ENCODE data around the gene PTPRM. TPM values are rescaled to one million over a fixed set of nuclear protein-coding genes. Genes with fewer than 3 reads are reported as not detected.

Gene PTPRM
- total RNA-seq, 1 donor from 2014 or later: 131 TPM

DNA sequence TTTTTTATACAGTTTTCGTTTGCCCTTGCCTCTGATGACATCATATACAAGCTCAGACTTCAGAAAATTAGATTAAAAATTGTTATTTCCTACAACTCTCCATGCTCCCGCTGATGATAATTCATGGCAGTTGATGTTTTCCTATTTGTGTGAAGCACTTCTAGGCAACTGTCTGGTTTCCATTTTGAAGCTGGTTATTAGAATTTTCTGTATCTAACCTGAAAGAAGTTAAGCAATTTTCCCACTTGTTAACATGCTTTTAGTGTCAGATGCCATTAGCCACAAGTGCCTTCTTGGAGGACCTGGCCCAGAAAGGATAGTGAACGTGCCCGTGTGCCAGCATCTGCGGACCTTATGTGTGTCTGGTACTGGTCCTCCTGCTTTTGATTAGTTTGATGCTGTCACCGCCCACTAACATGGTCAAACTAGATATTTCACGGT is 694.6 kb downstream of the PTPRM start:
- Mint-ChIP-seq H3K36me3 (ENCODE audit: low read depth) (peaks cover 28% of the 10 kb centered on the region), H3K4me1 (ENCODE audit: low read depth) (peaks cover 11% of the 10 kb centered on the region), H3K4me3 (ENCODE audit: unreplicated experiment) (no peak overlapping the region), H3K27me3 (ENCODE audit: low read depth) (no peaks in the 10 kb centered on the region), H3K9me3 (ENCODE audit: low read depth) (no peaks in the 10 kb centered on the region), H3K27ac (ENCODE audit: unreplicated experiment) (no peak overlapping the region)
- no peak for DNase-seq (ENCODE audit: low spot score)
- TF ChIP-seq, protein P1, sequence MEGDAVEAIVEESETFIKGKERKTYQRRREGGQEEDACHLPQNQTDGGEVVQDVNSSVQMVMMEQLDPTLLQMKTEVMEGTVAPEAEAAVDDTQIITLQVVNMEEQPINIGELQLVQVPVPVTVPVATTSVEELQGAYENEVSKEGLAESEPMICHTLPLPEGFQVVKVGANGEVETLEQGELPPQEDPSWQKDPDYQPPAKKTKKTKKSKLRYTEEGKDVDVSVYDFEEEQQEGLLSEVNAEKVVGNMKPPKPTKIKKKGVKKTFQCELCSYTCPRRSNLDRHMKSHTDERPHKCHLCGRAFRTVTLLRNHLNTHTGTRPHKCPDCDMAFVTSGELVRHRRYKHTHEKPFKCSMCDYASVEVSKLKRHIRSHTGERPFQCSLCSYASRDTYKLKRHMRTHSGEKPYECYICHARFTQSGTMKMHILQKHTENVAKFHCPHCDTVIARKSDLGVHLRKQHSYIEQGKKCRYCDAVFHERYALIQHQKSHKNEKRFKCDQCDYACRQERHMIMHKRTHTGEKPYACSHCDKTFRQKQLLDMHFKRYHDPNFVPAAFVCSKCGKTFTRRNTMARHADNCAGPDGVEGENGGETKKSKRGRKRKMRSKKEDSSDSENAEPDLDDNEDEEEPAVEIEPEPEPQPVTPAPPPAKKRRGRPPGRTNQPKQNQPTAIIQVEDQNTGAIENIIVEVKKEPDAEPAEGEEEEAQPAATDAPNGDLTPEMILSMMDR (IDR thresholded peaks at IDR 0.05): no peak

DNA sequence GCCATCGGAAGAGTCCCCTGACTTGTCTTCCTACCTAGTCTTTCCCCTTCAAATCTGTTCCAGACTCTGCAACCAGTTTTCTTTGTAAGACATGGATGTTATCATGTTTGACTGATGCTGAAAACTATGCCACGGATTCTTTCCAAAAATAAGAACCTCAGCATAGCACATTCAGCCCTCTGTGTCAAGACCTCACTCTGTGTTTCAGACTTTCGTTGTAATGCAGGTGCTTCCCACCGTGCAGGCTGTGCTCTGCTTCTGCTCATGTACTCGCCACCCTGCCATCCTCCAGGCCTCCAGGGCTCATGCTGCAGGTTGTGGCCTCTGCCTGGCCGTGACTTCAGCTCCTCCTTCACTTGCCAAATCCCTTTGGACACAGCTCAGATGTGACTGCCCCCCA is 695.1 kb downstream of the PTPRM start:
- peaks cover 11% of the 10 kb centered on the region for H3K4me1 Mint-ChIP-seq (ENCODE audit: low read depth)
- DNase-seq (ENCODE audit: low spot score): no peak
- no peaks in the 10 kb centered on the region for H3K27me3 Mint-ChIP-seq (ENCODE audit: low read depth)
- no peaks in the 10 kb centered on the region for H3K9me3 Mint-ChIP-seq (ENCODE audit: low read depth)
- H3K27ac Mint-ChIP-seq (ENCODE audit: unreplicated experiment): no peak overlapping the region
- TF ChIP-seq, protein P1 (IDR thresholded peaks at IDR 0.05): no peak
- H3K36me3 Mint-ChIP-seq (ENCODE audit: low read depth): peaks cover 23% of the 10 kb centered on the region
- no peak overlapping the region for H3K4me3 Mint-ChIP-seq (ENCODE audit: unreplicated experiment)

DNA sequence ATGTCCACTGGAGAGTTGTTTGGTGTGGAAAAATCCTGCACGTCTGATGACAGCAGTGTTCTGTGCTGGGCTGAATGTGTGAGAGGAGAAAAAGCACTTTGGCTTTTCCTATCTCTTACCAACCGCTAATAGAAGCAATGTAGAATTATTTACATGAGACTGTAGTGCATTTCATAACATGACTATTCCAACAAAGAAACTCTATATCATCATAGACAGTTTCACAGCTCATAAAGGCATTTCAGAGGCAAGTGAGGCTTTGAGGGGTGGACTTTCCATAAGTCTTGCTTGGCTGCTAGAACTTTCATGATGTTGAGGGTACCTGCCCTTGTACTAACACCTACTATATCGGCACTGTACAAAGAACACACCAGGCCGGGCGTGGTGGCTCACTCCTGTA is 697.0 kb downstream of the PTPRM start:
- TF ChIP-seq, protein P1 (IDR thresholded peaks at IDR 0.05): no peak
- no peak for DNase-seq (ENCODE audit: low spot score)
- no peak overlapping the region for H3K4me3 Mint-ChIP-seq (ENCODE audit: unreplicated experiment)
- H3K36me3 Mint-ChIP-seq (ENCODE audit: low read depth): peaks cover 21% of the 10 kb centered on the region
- H3K27me3 Mint-ChIP-seq (ENCODE audit: low read depth): no peaks in the 10 kb centered on the region
- H3K27ac Mint-ChIP-seq (ENCODE audit: unreplicated experiment): no peak overlapping the region
- peaks cover 11% of the 10 kb centered on the region for H3K4me1 Mint-ChIP-seq (ENCODE audit: low read depth)
- H3K9me3 Mint-ChIP-seq (ENCODE audit: low read depth): no peaks in the 10 kb centered on the region

DNA sequence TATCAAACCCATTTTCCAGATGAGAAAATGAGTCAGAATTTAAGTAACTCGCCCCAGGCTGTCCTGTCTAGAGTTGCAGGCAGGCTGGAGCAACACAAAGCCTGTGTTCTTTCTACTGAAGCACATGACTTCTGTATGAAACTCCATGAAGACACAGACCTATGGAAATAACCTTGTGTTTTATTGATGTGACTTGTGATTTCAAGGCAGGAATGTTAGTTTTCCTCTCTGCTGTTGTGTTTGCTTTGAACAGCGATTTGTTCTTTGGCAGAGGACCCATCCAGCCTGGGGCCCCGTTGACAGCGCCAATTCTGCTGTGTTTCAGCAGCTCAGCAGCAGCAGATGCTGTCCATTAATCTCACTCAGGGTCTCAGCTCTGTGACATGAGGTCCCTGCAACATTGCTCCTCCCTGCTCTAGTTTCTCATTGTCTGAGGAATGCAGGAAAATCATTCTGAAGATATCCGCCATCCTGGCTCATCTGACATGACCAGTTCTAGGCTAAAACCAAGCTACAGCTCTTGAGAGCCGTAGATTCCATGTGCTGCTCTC is 697.8 kb downstream of the PTPRM start:
- Mint-ChIP-seq H3K4me1 (ENCODE audit: low read depth) (peaks cover 11% of the 10 kb centered on the region), H3K27ac (ENCODE audit: unreplicated experiment) (no peak overlapping the region), H3K9me3 (ENCODE audit: low read depth) (no peaks in the 10 kb centered on the region), H3K36me3 (ENCODE audit: low read depth) (peaks cover 22% of the 10 kb centered on the region), H3K4me3 (ENCODE audit: unreplicated experiment) (no peak overlapping the region), H3K27me3 (ENCODE audit: low read depth) (no peaks in the 10 kb centered on the region)
- TF ChIP-seq, protein P1 (IDR thresholded peaks at IDR 0.05): no peak
- DNase-seq (ENCODE audit: low spot score): no peak

DNA sequence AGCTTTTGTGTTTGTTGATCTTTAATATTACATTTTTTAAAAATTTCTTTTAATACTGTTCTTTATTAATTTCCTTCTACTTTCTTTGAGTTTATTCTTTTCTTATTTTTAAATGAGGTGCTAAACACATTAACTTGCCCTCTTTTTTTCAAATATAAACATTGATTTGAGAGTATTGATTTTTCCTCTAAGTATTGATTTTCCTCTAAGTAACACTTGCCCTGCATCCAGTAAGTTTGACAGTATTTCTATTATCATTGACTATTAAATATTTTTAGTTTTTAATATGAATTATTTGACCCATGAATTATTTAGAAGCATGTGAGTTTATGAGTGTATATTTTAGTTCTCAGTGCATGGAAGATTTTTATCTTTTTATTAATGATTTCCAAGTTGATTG is 705.1 kb downstream of the PTPRM start:
- Mint-ChIP-seq H3K27ac (ENCODE audit: unreplicated experiment) (no peak overlapping the region), H3K4me3 (ENCODE audit: unreplicated experiment) (no peak overlapping the region), H3K36me3 (ENCODE audit: low read depth) (peaks cover 9% of the 10 kb centered on the region), H3K9me3 (ENCODE audit: low read depth) (no peaks in the 10 kb centered on the region), H3K27me3 (ENCODE audit: low read depth) (no peaks in the 10 kb centered on the region), H3K4me1 (ENCODE audit: low read depth) (no peaks in the 10 kb centered on the region)
- TF ChIP-seq, protein P1 (IDR thresholded peaks at IDR 0.05): no peak
- no peak for DNase-seq (ENCODE audit: low spot score)
